ENCODE data around the gene LHPP. TPM values are rescaled to one million over a fixed set of nuclear protein-coding genes. Genes with fewer than 3 reads are reported as not detected.

LHPP gene
- total and polyA plus RNA-seq, 2 donors (not counting 1 experiment from before 2014, with no cell fraction given), result 10.2 to 15.6 TPM

- Histone ChIP-seq H3K27ac (ENCODE audit: insufficient read depth, low read length) (no peak within 1 kb of the TSS), H3K79me2 (ENCODE audit: control insufficient read depth, insufficient read depth, low read length) (no peaks in the 10 kb centered on the region)
- no peak for DNase-seq (ENCODE audit: low read depth in 2 of 2)
Measured at GRCh38 chr10:124450012-124450782, 11.4 kb upstream of the LHPP start, which contains the start of gene NKX1-2. Gene NKX1-2, minus strand, starts transcription at chr10:124450035. Its CDS starts 92 bp downstream, at chr10:124449943.

GRCh38 chr10:124450783-124451057 lies 10.9 kb upstream of the LHPP start:
- Histone ChIP-seq H3K9me3 (ENCODE audit: control insufficient read depth, insufficient read depth, low read depth, low read length) (no peaks in the 10 kb centered on the region), H2AFZ (ENCODE audit: low read length) (no peak overlapping the region), H4K20me1 (ENCODE audit: control insufficient read depth, extremely low read depth, insufficient read depth, low read length) (no peaks in the 10 kb centered on the region), H3K4me2 (ENCODE audit: extremely low read depth, insufficient read depth, low read length) (no peak overlapping the region), H3K36me3 (ENCODE audit: control insufficient read depth, insufficient read depth, low read length) (no peaks in the 10 kb centered on the region), H3K4me3 (replicated peaks in 1 of 4; ENCODE audit: control extremely low read depth in 1 of 4, insufficient read depth in 1 of 4, low read depth in 3 of 4, low read length in 4 of 4) (no peak overlapping the region), H3K4me1 (ENCODE audit: control insufficient read depth, extremely low read depth, insufficient read depth, low read length) (no peaks in the 10 kb centered on the region), H3K27ac (ENCODE audit: insufficient read depth, low read length) (no peak overlapping the region), H3K79me2 (ENCODE audit: control insufficient read depth, insufficient read depth, low read length) (no peaks in the 10 kb centered on the region), H3K9ac (ENCODE audit: insufficient read depth, low read length) (no peak overlapping the region), H3K27me3 (ENCODE audit: control insufficient read depth, insufficient read depth, low read length) (peaks cover 73% of the 10 kb centered on the region)
- TF ChIP-seq CTCF (conservative IDR thresholded peaks at IDR 0.05 in 1 of 2, IDR thresholded peaks at IDR 0.05 in 1 of 2; ENCODE audit: low read depth in 1 of 2, low read length in 2 of 2) (no peak), EZH2 (IDR thresholded peaks at IDR 0.05; ENCODE audit: low read length, missing control alignments) (no peak)
- no peak for DNase-seq (ENCODE audit: low read depth in 2 of 2)

More at GRCh38 chr10:124450012-124450782, 11.4 kb upstream of the LHPP start, which contains the start of gene NKX1-2:
- Histone ChIP-seq H4K20me1 (ENCODE audit: control insufficient read depth, extremely low read depth, insufficient read depth, low read length) (no peaks in the 10 kb centered on the region), H3K27me3 (ENCODE audit: control insufficient read depth, insufficient read depth, low read length) (peaks cover 69% of the 10 kb centered on the region), H3K9me3 (ENCODE audit: control insufficient read depth, insufficient read depth, low read depth, low read length) (no peaks in the 10 kb centered on the region), H3K4me3 (replicated peaks in 1 of 4; ENCODE audit: control extremely low read depth in 1 of 4, insufficient read depth in 1 of 4, low read depth in 3 of 4, low read length in 4 of 4) (no peak within 1 kb of the TSS), H3K9ac (ENCODE audit: insufficient read depth, low read length) (no peak within 1 kb of the TSS), H3K36me3 (ENCODE audit: control insufficient read depth, insufficient read depth, low read length) (no peaks in the 10 kb centered on the region), H3K4me1 (ENCODE audit: control insufficient read depth, extremely low read depth, insufficient read depth, low read length) (no peaks in the 10 kb centered on the region), H2AFZ (ENCODE audit: low read length) (no peak within 1 kb of the TSS), H3K4me2 (ENCODE audit: extremely low read depth, insufficient read depth, low read length) (no peak within 1 kb of the TSS)
- TF ChIP-seq CTCF (conservative IDR thresholded peaks at IDR 0.05 in 1 of 2, IDR thresholded peaks at IDR 0.05 in 1 of 2; ENCODE audit: low read depth in 1 of 2, low read length in 2 of 2), result no peak
- peak; percentile 93 for TF ChIP-seq EZH2 (IDR thresholded peaks at IDR 0.05; ENCODE audit: low read length, missing control alignments)

- no peak overlapping the region for H3K4me2 ChIP-seq (ENCODE audit: extremely low read depth, insufficient read depth, low read length)
- H3K9me3 ChIP-seq (ENCODE audit: control insufficient read depth, insufficient read depth, low read depth, low read length), result no peaks in the 10 kb centered on the region
- H4K20me1 ChIP-seq (ENCODE audit: control insufficient read depth, extremely low read depth, insufficient read depth, low read length), result no peaks in the 10 kb centered on the region
- H3K4me1 ChIP-seq (ENCODE audit: control insufficient read depth, extremely low read depth, insufficient read depth, low read length), result no peaks in the 10 kb centered on the region
- no peak overlapping the region for H2AFZ ChIP-seq (ENCODE audit: low read length)
- H3K79me2 ChIP-seq (ENCODE audit: control insufficient read depth, insufficient read depth, low read length), result no peaks in the 10 kb centered on the region
- no peak for DNase-seq (ENCODE audit: low read depth in 2 of 2)
- H3K27me3 ChIP-seq (ENCODE audit: control insufficient read depth, insufficient read depth, low read length), result peaks cover 75% of the 10 kb centered on the region
- no peak overlapping the region for H3K27ac ChIP-seq (ENCODE audit: insufficient read depth, low read length)
- no peak overlapping the region for H3K9ac ChIP-seq (ENCODE audit: insufficient read depth, low read length)
- no peak for TF ChIP-seq EZH2 (IDR thresholded peaks at IDR 0.05; ENCODE audit: low read length, missing control alignments)
- no peak for TF ChIP-seq CTCF (conservative IDR thresholded peaks at IDR 0.05 in 1 of 2, IDR thresholded peaks at IDR 0.05 in 1 of 2; ENCODE audit: low read depth in 1 of 2, low read length in 2 of 2)
- H3K36me3 ChIP-seq (ENCODE audit: control insufficient read depth, insufficient read depth, low read length), result no peaks in the 10 kb centered on the region
- no peak overlapping the region for H3K4me3 ChIP-seq (replicated peaks in 1 of 4; ENCODE audit: control extremely low read depth in 1 of 4, insufficient read depth in 1 of 4, low read depth in 3 of 4, low read length in 4 of 4)
Measured at GRCh38 chr10:124451276-124451675, 10.3 kb upstream of the LHPP start.
